ENCODE results near the gene UBE2N. TPM values are rescaled to one million over a fixed set of nuclear protein-coding genes. Genes with fewer than 3 reads are reported as not detected.
A peak's percentile ranks its signal among the peaks of the same experiment; 100 is the strongest.

The UBE2N gene
- total and polyA plus RNA-seq, 10 of the 15 experiments (the other 5 are each of a cell fraction or from before 2014, with no cell fraction given): 243 to 945 (median 443) TPM

- peak overlapping the region; percentile 38; the same call in 1 of the 2 replicates for H3K4me2 ChIP-seq (ENCODE audit: control insufficient read depth, insufficient read depth)
- intact Hi-C loops (cut with micrococcal nuclease; ENCODE audit: unreplicated experiment): no loop called here
- DNase-seq (ENCODE audit: low read depth, low spot score): no peak
- no peak overlapping the region for H3K4me3 ChIP-seq
- no peak for ATAC-seq
- H4K20me1 ChIP-seq (ENCODE audit: control insufficient read depth, insufficient read depth): no peaks in the 10 kb centered on the region; the same call in 1 of the 2 replicates
- no peak overlapping the region for H3K9ac ChIP-seq (ENCODE audit: control insufficient read depth, insufficient read depth, low read length)
- no peak for FAIRE-seq
- TF ChIP-seq ZBED1 (IDR thresholded peaks at IDR 0.05; ENCODE audit: borderline replicate concordance) (no peak), STAT1 (conservative IDR thresholded peaks at IDR 0.05) (no peak), IKZF1 (conservative IDR thresholded peaks at IDR 0.05) (no peak), CBX5 (IDR thresholded peaks at IDR 0.05; ENCODE audit: low read depth) (no peak), USF2 (IDR thresholded peaks at IDR 0.05; ENCODE audit: borderline replicate concordance, low read depth, low read length) (no peak), ATF7 (IDR thresholded peaks at IDR 0.05; ENCODE audit: low read depth) (no peak), BACH1 (IDR thresholded peaks at IDR 0.05; ENCODE audit: borderline replicate concordance) (no peak), ZNF384 (IDR thresholded peaks at IDR 0.05; ENCODE audit: borderline replicate concordance, low read depth, low read length) (no peak), ATF3 (IDR thresholded peaks at IDR 0.05; ENCODE audit: borderline replicate concordance, extremely low read depth, low read depth, low read length) (no peak)
- TF ChIP-seq, protein P1, sequence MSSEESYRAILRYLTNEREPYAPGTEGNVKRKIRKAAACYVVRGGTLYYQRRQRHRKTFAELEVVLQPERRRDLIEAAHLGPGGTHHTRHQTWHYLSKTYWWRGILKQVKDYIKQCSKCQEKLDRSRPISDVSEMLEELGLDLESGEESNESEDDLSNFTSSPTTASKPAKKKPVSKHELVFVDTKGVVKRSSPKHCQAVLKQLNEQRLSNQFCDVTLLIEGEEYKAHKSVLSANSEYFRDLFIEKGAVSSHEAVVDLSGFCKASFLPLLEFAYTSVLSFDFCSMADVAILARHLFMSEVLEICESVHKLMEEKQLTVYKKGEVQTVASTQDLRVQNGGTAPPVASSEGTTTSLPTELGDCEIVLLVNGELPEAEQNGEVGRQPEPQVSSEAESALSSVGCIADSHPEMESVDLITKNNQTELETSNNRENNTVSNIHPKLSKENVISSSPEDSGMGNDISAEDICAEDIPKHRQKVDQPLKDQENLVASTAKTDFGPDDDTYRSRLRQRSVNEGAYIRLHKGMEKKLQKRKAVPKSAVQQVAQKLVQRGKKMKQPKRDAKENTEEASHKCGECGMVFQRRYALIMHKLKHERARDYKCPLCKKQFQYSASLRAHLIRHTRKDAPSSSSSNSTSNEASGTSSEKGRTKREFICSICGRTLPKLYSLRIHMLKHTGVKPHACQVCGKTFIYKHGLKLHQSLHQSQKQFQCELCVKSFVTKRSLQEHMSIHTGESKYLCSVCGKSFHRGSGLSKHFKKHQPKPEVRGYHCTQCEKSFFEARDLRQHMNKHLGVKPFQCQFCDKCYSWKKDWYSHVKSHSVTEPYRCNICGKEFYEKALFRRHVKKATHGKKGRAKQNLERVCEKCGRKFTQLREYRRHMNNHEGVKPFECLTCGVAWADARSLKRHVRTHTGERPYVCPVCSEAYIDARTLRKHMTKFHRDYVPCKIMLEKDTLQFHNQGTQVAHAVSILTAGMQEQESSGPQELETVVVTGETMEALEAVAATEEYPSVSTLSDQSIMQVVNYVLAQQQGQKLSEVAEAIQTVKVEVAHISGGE (CRISPR knock-in tag; IDR thresholded peaks at IDR 0.05): no peak
- no peak overlapping the region for H2AFZ ChIP-seq (ENCODE audit: control insufficient read depth, low read depth, low read length)
- SMC1A ChIA-PET (ENCODE audit: uncharacterized antibody, unreplicated experiment): interaction anchor here (0.6 to 1.4 kb wide), 6 partner anchors 8 to 1165 kb away, joined by 3 to 20 read pairs (median 4); no protein-coding TSS in a partner anchor
- no TSS peak for BruUV-seq (replicated peaks)
- 52% methylated on average over 1 of the region's 1 CpG for WGBS (ENCODE audit: insufficient coverage, insufficient replicate concordance, low lambda C conversion rate, missing lambda C conversion rate)
- H3K36me3 ChIP-seq (ENCODE audit: control insufficient read depth in 2 of 2, insufficient read depth in 2 of 2, low read length in 1 of 2): no peaks in the 10 kb centered on the region
- RAD21 ChIA-PET (ENCODE audit: unreplicated experiment): interaction anchor here (0.7 to 2.8 kb wide), 3 partner anchors 9 to 431 kb away, joined by 3 to 28 read pairs (median 4); no protein-coding TSS in a partner anchor
- in situ Hi-C loops (cut with MboI): no loop called here
- no peak overlapping the region for H3K27ac ChIP-seq (ENCODE audit: control insufficient read depth, insufficient read depth)
- no peaks in the 10 kb centered on the region; the same call in 2 of the 3 replicates for H3K9me3 ChIP-seq (replicated peaks; ENCODE audit: control insufficient read depth, insufficient read depth, low read length)
- peaks cover 96% of the 10 kb centered on the region for H3K79me2 ChIP-seq (ENCODE audit: control insufficient read depth, insufficient read depth, low read length)
- POLR2A ChIA-PET: interaction anchor here (0.6 to 0.8 kb wide), 7 partner anchors 10 to 1360 kb away, joined by 3 to 5 read pairs (median 3); no protein-coding TSS in a partner anchor
- H3K27me3 ChIP-seq (replicated peaks in 1 of 2; ENCODE audit: control insufficient read depth in 2 of 2, insufficient read depth in 2 of 2, low read length in 1 of 2): no peaks in the 10 kb centered on the region
- CTCF ChIA-PET: interaction anchor here (0.6 to 2.5 kb wide), 5 partner anchors 8 to 139 kb away, joined by 3 to 36 read pairs (median 6); partner anchors contain the start of genes MRPL42 and UBE2N
- peaks cover 62% of the 10 kb centered on the region for H3K4me1 ChIP-seq (ENCODE audit: control insufficient read depth, insufficient read depth, low read length)
Observed at GRCh38 chr12:93429852-93430251, 11.9 kb downstream of the UBE2N start.
